T-helper 2 cell treated with Interferon-gamma antibody and Interleukin-4, amounts not matched to agents 100 ng/mL and 5 ng/mL, for 36 hours (primary cell): Measurements from ENCODE around the gene FAM180B. TPM values are rescaled to one million over a fixed set of nuclear protein-coding genes. Genes with fewer than 3 reads are reported as not detected.
"Not testable (repeated sequence)": the region's sequence is repeated elsewhere in the genome, so short reads cannot be mapped to it uniquely, and the experiment has no call there.

Experiments used
- intact Hi-C: fragments of 100-400 bp; cut with micrococcal nuclease; formaldehyde crosslinking; loops from one replicate; pipeline ENCODE4 v1.15.1; 2023
- total RNA-seq: library from RNA; stranded (reverse); gene quantifications from 2 replicates; pipeline ENCODE4 v1.2.3, GENCODE V29; 2022

Gene FAM180B
- total RNA-seq, 1 donor from 2014 or later, result 0.18 TPM

- intact Hi-C loops, result no loop called here
Observed at GRCh38 chr11:47593934-47594855, 7.7 kb downstream of the FAM180B start, which contains the start of gene C1QTNF4. Gene C1QTNF4, minus strand, starts transcription at chr11:47594411. Its CDS starts 3,601 bp downstream, at chr11:47590810.

DNA sequence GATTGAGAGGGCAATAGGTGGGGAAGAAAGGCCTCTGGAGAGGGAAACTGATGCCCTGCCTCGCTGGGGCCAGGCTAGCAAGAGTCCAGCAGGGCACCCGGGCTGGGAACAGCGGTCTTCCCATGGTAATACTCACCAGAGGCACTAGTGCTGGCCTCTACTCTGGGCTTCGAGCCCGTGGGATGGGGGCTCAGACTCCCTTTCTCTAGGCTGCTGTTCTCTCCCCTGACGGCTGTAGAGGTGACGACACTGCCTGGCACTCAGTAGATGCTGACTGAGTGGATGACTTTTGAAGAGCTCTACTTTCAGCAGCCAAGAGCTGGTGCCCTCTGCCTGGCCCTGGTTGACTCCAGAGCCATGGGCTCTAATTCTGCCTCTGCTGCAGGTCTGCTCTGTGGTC lies 8.6 kb downstream of the FAM180B start:
- intact Hi-C loops, result no loop called here

DNA sequence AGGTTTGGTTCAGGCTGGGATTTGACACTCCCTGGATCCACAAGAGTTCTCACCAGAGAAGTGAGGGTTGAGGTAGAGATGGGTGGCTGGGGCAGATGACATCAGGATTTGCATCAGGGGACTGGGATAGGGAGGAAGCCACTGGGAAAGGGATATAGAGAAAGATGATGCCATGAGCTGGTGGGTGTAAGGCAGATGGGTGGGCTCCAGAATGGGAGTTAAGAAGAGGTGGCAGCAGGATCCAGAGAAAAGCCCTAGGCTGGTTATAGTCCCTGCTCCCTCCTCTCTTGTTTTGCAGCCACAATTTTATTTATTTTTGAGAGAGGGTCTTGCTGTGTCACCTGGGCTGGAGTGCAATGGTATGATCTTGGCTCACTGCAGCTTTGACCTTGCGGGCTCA lies 9.5 kb downstream of the FAM180B start:
- intact Hi-C loops, result no loop called here

DNA sequence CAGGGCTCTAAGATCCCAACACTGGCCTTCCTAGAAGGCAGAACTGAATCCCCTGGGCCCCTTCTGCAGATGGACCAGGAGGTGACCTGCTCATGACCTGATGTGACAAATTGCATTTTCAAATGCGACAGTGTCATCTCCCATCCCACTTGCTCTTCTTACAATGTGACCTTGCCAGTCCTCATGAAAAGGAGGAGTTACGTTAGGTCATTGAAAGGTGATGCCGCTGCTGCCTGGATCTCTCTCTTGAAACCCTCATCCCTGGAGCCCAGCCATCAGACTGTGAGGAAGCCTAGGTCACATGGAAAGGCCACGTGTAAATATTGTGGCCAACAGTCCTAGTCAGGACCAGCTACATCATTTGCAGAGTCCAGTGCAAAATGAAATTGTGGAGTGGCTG lies 13.4 kb downstream of the FAM180B start:
- intact Hi-C loops, result no loop called here

DNA sequence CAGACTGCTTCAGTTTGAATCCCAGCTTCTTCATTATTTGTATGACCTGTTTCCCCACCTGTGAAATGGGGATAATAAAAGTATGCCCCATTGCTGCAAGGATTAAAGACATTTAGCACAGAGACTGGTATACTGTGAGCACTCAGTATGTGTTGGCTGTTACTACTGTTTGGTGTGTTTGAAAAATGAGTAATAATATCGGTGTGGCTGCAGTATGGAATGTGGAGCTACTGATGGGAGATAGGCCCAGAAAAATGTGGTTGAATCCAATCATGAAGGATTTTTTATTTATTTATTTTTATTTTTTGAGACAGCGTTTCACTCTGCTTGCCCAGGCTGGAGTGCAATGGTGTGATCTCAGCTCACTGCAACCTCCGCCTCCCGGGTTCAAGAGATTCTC lies 16.8 kb downstream of the FAM180B start:
- intact Hi-C loops, result no loop called here

DNA sequence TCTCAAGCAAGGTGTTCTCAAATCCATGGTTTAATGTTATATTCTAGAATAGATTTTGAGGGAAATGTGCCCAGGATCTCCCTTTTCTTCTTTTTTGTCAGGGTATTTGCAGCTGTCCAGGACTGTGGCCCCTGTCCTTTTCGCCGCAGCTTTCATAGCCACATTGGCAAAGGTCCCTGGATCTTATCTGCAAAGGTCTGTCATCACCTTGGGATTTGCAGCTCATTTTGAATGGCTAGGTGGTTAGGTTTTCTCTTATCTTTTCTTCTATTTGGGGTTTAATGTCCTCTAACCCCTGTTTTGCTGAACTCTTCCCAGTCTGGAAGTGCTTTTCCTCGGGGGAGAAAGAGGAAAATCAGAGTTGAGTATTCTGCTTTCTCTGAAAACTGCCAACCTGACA lies 19.4 kb downstream of the FAM180B start:
- intact Hi-C loops, result no loop called here

DNA sequence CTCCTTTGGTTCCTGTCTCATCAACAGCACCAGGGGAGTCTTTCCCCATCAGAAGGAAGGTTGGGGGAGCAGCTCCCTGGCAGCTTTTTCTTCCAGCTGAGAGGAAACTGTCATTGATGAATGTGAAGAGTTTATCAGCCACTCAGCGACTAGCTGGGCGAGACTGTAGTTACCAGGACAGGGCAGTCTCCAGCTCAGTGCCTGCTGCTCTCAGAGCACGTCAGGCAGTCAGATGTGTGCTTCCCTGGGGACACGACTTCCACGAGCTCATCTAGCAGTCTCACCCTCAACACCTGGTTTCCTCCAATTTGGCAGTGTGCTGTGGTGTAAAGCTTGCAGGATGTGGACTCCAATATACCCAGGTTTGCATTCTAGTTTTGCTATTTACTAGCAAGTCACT lies 20.3 kb downstream of the FAM180B start:
- intact Hi-C loops, result no loop called here

- intact Hi-C loops, result no loop called here
Observed at GRCh38 chr11:47607380-47607779, 20.9 kb downstream of the FAM180B start.

DNA sequence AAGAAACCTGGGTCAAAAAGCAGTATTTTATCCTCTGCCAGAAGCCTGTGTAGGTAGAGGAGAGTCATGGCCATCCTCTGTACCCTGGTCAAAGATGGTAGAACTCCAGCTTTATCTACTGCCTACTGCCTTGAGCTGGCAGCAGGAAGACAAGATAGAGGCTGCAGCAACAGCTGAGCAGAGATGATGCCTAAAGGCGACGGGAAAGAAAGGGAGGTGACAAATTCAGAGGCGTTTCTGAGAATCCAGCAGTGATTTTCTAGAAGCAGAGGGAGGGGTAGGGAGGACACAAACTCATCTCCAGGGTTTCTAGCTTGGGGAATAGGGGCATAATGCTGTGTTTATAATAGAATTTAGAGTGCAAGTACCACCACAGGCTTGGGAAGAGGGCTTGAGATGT lies 23.2 kb downstream of the FAM180B start:
- intact Hi-C loops, result no loop called here

DNA sequence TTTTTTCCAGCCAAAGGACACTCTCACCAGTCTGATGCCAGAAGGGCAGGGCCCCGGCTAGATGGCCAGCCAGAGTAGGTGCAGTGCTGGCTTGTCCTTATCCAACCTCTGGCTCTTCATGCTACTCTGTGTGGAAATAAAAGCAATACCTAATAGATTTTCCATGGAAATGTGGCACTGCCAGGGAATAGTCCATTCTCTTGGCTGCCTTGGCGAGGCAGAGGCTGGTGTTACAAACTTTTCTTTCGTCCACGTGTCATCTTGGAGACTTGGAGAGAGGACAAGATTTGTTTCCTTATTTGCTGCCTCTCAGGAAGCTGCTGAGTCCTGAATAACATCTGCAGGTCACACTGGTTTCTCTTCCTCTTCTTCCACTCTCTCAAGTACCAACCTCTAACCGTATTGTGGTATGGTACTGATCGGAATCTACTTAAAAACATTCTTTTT lies 24.9 kb downstream of the FAM180B start:
- intact Hi-C loops, result no loop called here

DNA sequence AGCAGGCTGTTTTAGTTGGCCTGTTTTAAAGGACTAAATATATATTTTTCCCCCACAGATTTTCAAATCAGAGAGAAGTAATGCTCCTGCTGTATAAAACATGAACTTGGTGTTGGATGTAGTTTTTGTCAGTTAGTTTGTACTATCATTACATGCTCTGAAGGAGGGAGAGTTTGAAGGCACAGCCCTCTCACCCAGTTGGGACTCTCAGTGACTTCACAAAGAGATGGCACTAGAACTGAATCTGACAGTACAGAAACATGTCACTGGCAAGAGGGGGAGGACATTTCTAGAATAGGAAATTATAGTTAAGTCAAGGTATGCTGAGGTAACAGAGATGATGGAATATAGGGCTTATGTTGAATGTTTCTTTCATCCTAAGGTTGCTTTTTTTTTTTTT lies 28.8 kb downstream of the FAM180B start:
- intact Hi-C loops, result no loop called here

- intact Hi-C loops, result no loop called here
Observed at GRCh38 chr11:47616726-47617416, 30.4 kb downstream of the FAM180B start.

GRCh38 chr11:47617417-47617809 lies 30.9 kb downstream of the FAM180B start:
- intact Hi-C loops, result no loop called here

GRCh38 chr11:47620836-47621378 lies 34.4 kb downstream of the FAM180B start:
- intact Hi-C loops, result no loop called here

- intact Hi-C loops, result no loop called here
Observed at GRCh38 chr11:47626234-47626633, 39.8 kb downstream of the FAM180B start.

DNA sequence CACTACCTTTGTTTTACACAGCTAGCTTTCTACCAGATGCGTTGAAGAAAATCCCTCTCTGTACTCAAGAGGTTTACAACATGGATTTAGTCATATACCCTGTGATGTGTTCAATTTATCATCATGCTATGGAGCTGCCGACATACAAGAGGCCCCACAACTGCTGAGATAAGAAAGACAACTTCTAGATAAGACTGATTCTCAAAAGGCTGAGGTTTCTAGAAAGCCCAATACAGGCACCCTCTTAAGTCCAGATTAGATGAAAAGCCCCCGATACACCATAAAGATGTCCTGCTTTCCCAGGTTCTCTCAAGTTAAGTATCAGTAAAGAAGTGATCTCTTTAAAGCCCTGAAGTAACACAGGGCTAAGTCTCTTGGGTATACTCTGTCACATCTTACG lies 41.5 kb downstream of the FAM180B start:
- intact Hi-C loops, result no loop called here

- intact Hi-C loops, result no loop called here
Observed at GRCh38 chr11:47631473-47631872, 45.0 kb downstream of the FAM180B start.

GRCh38 chr11:47636331-47636730 lies 49.9 kb downstream of the FAM180B start:
- intact Hi-C loops, result not testable (repeated sequence)
